GM12878 (cell line): ENCODE data around the gene DUS2. TPM values are rescaled to one million over a fixed set of nuclear protein-coding genes. Genes with fewer than 3 reads are reported as not detected.

ENCODE experiments used
- CBFB ChIP-seq: IDR thresholded peaks from 2 replicates; pipeline ENCODE4 v1.6.1; 2016; ENCODE audit warnings: antibody characterized with exemption, low read depth
- CBX3 ChIP-seq: fragments of 200-600 bp; sonication (generic); IDR thresholded peaks from 2 replicates; pipeline ENCODE4 v1.6.1; 2016; ENCODE audit warnings: low read depth, borderline replicate concordance
- CBX5 ChIP-seq: sonication (generic); IDR thresholded peaks from 2 replicates; pipeline ENCODE4 v1.6.1; 2016; ENCODE audit warnings: low read depth, moderate library complexity, mild to moderate bottlenecking, inconsistent platforms
- EED ChIP-seq: sonication (generic); IDR thresholded peaks from 2 replicates; pipeline ENCODE4 v1.6.1; 2016; ENCODE audit warnings: antibody characterized with exemption, low read depth
- FOXK2 ChIP-seq: fragments of 450-650 bp; IDR thresholded peaks from 2 replicates; pipeline ENCODE4 v1.6.1; 2017; ENCODE audit warnings: mild to moderate bottlenecking, moderate library complexity
- KAT2A ChIP-seq: conservative IDR thresholded peaks from 2 replicates; pipeline ENCODE4 v1.6.1; 2011; ENCODE audit warnings: low read depth, low read length; ENCODE audit not compliant: control insufficient read depth
- MEF2B ChIP-seq: fragments of 450-650 bp; IDR thresholded peaks from 2 replicates; pipeline ENCODE4 v1.6.1; 2018; ENCODE audit warnings: mild to moderate bottlenecking, moderate library complexity; ENCODE audit not compliant: partially characterized antibody, poor library complexity, severe bottlenecking
- RAD21 ChIP-seq: IDR thresholded peaks from 2 replicates; pipeline ENCODE4 v1.6.1; 2011; ENCODE audit warnings: mild to moderate bottlenecking, low read depth, low read length, moderate library complexity; ENCODE audit not compliant: insufficient read depth
- RCOR1 ChIP-seq: conservative IDR thresholded peaks from 2 replicates; pipeline ENCODE4 v1.6.1; 2012; ENCODE audit warnings: low read depth, low read length, improper control_type of control experiment
- RELA ChIP-seq: fragments of 450-650 bp; IDR thresholded peaks from 2 replicates; pipeline ENCODE4 v1.8.0; 2014; ENCODE audit warnings: borderline replicate concordance; ENCODE audit not compliant: partially characterized antibody
- RFX5 ChIP-seq: IDR thresholded peaks from 2 replicates; pipeline ENCODE4 v1.6.1; 2011; ENCODE audit warnings: low read depth, low read length, improper control_type of control experiment
- SMARCA5 ChIP-seq: fragments of 450-650 bp; IDR thresholded peaks from 2 replicates; pipeline ENCODE4 v1.6.1; 2017; ENCODE audit warnings: mild to moderate bottlenecking
- SP1 ChIP-seq: IDR thresholded peaks from one replicate; pipeline ENCODE4 v1.6.1; 2011; ENCODE audit warnings: low read depth, low read length
- TAF1 ChIP-seq: IDR thresholded peaks from 2 replicates; pipeline ENCODE4 v1.6.1; 2011; ENCODE audit warnings: mild to moderate bottlenecking, low read depth, low read length, borderline replicate concordance
- TCF3 ChIP-seq: IDR thresholded peaks from 2 replicates; pipeline ENCODE4 v1.6.1; 2012; ENCODE audit warnings: low read depth, mild to moderate bottlenecking, low read length, borderline replicate concordance; ENCODE audit not compliant: insufficient read depth
- ZNF384 ChIP-seq: IDR thresholded peaks from 2 replicates; pipeline ENCODE4 v1.6.1; 2012; ENCODE audit warnings: low read depth, mild to moderate bottlenecking, low read length, improper control_type of control experiment, borderline replicate concordance
- ZSCAN29 ChIP-seq: fragments of 450-650 bp; IDR thresholded peaks from 2 replicates; pipeline ENCODE4 v1.6.1; 2017; ENCODE audit warnings: mild to moderate bottlenecking, moderate library complexity
- polyA plus RNA-seq, 11 experiments: library from polyadenylated mRNA; depleted of rRNA in 4 of 11; unstranded in 6 of 11; stranded (reverse) in 5 of 11; fragments of >200 nt; fragmentation: Nextera tagmentation in 4 of 11; fragmentation: Illumina TruSeq in 1 of 11; extraction: Ambion mirVana in 4 of 11; extraction: Trizol in 1 of 11; gene quantifications; 1 replicate in 1 of 11; 2 replicates in 10 of 11; pipeline versions ENCODE4 v1.2.1 to v1.2.3, GENCODE V29; 2011 to 2016; ENCODE audit warnings: inconsistent platforms in 2 of 11, missing spikeins in 2 of 11, low read depth in 1 of 11
- total RNA-seq, 4 experiments: library from RNA; depleted of rRNA in 3 of 4; stranded (reverse); fragments of >200 nt in 3 of 4; fragmentation: Illumina TruSeq in 1 of 4; extraction: Trizol in 1 of 4; gene quantifications; 2 replicates each; pipeline versions ENCODE4 v1.2.1 to v1.2.3, GENCODE V29; 2013 to 2021
- TF ChIP-seq, protein P1 (sequence below): fragments of 450-650 bp; IDR thresholded peaks from 2 replicates; pipeline ENCODE4 v1.6.1; 2018; ENCODE audit warnings: mild to moderate bottlenecking, low read depth, moderate library complexity; ENCODE audit not compliant: partially characterized antibody
- TF ChIP-seq, protein P2 (sequence below): fragments of 450-650 bp; IDR thresholded peaks from 2 replicates; pipeline ENCODE4 v1.6.1; 2016; ENCODE audit warnings: mild to moderate bottlenecking
- TF ChIP-seq, protein P3 (sequence below): IDR thresholded peaks from 2 replicates; pipeline ENCODE4 v1.6.1; 2011; ENCODE audit warnings: borderline replicate concordance, low read depth, mild to moderate bottlenecking, moderate library complexity, mixed read lengths, low read length; ENCODE audit not compliant: insufficient read depth; ENCODE audit errors: extremely low read length
- TF ChIP-seq, protein P4 (sequence below): fragments of 450-650 bp; IDR thresholded peaks from 2 replicates; pipeline ENCODE4 v1.6.1; 2017; ENCODE audit warnings: mild to moderate bottlenecking, moderate library complexity

Gene DUS2
- total and polyA plus RNA-seq, 10 of the 15 experiments (the other 5 are each of a cell fraction or from before 2014, with no cell fraction given), result 4.8 to 32.3 (median 25.5) TPM

DNA sequence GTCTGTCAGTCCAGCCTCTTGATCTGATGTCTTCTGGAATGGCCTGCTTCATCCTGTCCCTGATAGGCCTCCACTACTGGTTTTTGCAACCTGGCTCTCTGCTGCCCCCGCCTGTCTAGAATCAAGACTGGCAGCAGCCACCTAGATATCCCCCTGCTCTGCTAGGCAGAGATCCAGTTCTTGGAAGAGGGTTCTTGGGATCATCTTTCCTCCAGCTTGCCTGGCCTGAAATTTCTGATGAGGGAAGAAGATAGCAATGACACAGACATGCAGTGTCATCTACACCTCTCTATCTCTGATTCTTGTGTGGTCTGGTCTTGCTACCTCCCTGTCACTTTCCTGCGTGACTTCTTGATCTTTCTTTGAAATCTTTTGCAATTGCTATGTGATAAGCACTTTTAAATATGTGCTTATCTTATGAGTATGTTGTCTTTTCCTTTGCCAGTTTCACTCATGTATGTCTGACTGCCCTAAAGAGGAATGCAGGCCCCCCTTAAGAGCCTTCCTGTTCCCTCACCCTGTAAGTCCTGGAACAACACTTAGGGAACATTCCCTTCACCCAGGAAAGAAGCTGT lies 41.8 kb downstream of the DUS2 start (continued):
- no peak for TF ChIP-seq KAT2A
- TF ChIP-seq CBX3, result no peak
- TF ChIP-seq RELA, result peak; percentile 57
- TF ChIP-seq TAF1, result no peak
- TF ChIP-seq ZSCAN29, result no peak
- no peak for TF ChIP-seq CBFB
- no peak for TF ChIP-seq RFX5
- no peak for TF ChIP-seq FOXK2
- no peak for TF ChIP-seq MEF2B
- no peak for TF ChIP-seq EED
- TF ChIP-seq, protein P1, sequence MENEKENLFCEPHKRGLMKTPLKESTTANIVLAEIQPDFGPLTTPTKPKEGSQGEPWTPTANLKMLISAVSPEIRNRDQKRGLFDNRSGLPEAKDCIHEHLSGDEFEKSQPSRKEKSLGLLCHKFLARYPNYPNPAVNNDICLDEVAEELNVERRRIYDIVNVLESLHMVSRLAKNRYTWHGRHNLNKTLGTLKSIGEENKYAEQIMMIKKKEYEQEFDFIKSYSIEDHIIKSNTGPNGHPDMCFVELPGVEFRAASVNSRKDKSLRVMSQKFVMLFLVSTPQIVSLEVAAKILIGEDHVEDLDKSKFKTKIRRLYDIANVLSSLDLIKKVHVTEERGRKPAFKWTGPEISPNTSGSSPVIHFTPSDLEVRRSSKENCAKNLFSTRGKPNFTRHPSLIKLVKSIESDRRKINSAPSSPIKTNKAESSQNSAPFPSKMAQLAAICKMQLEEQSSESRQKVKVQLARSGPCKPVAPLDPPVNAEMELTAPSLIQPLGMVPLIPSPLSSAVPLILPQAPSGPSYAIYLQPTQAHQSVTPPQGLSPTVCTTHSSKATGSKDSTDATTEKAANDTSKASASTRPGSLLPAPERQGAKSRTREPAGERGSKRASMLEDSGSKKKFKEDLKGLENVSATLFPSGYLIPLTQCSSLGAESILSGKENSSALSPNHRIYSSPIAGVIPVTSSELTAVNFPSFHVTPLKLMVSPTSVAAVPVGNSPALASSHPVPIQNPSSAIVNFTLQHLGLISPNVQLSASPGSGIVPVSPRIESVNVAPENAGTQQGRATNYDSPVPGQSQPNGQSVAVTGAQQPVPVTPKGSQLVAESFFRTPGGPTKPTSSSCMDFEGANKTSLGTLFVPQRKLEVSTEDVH, result no peak
- no peak for TF ChIP-seq RCOR1
- TF ChIP-seq SMARCA5, result peak; percentile 36; the same call in 1 of the 2 replicates
- TF ChIP-seq TCF3, result no peak
- no peak for TF ChIP-seq CBX5
- no peak for TF ChIP-seq SP1
- peak; percentile 70 for TF ChIP-seq RAD21
- TF ChIP-seq, protein P2, sequence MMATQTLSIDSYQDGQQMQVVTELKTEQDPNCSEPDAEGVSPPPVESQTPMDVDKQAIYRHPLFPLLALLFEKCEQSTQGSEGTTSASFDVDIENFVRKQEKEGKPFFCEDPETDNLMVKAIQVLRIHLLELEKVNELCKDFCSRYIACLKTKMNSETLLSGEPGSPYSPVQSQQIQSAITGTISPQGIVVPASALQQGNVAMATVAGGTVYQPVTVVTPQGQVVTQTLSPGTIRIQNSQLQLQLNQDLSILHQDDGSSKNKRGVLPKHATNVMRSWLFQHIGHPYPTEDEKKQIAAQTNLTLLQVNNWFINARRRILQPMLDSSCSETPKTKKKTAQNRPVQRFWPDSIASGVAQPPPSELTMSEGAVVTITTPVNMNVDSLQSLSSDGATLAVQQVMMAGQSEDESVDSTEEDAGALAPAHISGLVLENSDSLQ, result peak; percentile 27
- no peak for TF ChIP-seq ZNF384
- TF ChIP-seq, protein P3, sequence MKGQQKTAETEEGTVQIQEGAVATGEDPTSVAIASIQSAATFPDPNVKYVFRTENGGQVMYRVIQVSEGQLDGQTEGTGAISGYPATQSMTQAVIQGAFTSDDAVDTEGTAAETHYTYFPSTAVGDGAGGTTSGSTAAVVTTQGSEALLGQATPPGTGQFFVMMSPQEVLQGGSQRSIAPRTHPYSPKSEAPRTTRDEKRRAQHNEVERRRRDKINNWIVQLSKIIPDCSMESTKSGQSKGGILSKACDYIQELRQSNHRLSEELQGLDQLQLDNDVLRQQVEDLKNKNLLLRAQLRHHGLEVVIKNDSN, result no peak
- TF ChIP-seq, protein P4, sequence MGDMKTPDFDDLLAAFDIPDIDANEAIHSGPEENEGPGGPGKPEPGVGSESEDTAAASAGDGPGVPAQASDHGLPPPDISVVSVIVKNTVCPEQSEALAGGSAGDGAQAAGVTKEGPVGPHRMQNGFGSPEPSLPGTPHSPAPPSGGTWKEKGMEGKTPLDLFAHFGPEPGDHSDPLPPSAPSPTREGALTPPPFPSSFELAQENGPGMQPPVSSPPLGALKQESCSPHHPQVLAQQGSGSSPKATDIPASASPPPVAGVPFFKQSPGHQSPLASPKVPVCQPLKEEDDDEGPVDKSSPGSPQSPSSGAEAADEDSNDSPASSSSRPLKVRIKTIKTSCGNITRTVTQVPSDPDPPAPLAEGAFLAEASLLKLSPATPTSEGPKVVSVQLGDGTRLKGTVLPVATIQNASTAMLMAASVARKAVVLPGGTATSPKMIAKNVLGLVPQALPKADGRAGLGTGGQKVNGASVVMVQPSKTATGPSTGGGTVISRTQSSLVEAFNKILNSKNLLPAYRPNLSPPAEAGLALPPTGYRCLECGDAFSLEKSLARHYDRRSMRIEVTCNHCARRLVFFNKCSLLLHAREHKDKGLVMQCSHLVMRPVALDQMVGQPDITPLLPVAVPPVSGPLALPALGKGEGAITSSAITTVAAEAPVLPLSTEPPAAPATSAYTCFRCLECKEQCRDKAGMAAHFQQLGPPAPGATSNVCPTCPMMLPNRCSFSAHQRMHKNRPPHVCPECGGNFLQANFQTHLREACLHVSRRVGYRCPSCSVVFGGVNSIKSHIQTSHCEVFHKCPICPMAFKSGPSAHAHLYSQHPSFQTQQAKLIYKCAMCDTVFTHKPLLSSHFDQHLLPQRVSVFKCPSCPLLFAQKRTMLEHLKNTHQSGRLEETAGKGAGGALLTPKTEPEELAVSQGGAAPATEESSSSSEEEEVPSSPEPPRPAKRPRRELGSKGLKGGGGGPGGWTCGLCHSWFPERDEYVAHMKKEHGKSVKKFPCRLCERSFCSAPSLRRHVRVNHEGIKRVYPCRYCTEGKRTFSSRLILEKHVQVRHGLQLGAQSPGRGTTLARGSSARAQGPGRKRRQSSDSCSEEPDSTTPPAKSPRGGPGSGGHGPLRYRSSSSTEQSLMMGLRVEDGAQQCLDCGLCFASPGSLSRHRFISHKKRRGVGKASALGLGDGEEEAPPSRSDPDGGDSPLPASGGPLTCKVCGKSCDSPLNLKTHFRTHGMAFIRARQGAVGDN, result no peak
